NCI-H1694 (cell line): ENCODE results near the gene NACA.
"Not testable (repeated sequence)": the region's sequence is repeated elsewhere in the genome, so short reads cannot be mapped to it uniquely, and the experiment has no call there.

ENCODE experiments used
- DNase-seq: peaks from one replicate; lab custom pipeline; 2025; lab: John Stamatoyannopoulos, UW

The NACA gene

DNA sequence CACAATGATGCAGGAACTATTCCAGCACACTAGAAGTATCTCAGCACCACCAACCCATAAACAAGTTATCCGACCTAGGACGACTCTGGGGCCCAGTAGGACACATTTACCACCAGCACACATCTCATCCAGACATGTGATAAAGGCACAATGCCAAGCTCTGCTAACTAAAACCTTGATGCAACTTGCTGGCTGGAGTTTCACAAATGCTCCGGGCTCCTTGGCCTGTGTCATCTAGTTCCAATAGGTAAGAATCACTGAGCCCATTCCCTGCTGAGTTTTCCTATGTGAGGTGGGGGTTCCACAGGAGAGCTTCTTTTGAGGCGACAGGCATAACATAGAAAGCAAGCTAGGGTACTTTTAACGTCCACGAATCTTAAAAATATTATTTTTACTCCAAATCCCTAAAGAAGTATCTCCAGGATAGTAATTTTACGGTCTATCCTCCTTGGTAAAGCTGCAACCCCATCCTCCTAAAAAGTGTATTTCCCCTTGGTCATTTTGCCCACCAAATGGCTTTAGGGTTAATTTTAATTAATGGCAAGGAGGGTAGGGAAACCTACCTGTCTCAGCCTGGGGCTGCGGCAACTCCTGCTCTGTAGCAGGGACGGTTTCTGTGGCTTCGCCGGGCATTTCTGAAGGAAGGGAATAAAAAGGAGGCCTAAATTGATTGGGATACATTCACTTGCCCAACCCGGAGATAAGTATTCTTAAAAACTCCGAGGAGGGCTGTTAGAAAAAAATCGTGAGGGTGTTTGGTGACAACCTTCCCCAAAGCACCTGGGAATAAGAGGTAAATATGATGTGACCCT is 1.0 kb downstream of the NACA start:
- no peak for DNase-seq

DNA sequence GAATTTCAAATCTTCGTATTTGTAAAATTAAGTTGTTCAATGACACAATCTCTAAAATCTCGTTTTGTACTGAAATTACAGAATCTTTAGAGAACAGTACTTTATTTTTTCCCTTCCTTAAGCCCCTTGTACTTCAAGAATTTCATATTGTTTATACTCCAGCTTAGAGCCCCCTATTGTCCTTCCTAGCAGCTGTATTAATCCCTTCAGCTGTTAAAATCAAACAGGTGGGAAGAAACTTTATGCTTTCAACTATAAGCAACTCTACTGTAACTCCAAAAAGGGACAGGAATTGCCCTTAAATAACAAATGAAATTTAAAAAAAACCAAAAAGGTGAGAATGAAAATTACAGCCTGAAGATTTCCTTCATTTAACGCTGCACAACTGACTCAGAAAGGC is 1.7 kb downstream of the NACA start:
- no peak for DNase-seq

DNA sequence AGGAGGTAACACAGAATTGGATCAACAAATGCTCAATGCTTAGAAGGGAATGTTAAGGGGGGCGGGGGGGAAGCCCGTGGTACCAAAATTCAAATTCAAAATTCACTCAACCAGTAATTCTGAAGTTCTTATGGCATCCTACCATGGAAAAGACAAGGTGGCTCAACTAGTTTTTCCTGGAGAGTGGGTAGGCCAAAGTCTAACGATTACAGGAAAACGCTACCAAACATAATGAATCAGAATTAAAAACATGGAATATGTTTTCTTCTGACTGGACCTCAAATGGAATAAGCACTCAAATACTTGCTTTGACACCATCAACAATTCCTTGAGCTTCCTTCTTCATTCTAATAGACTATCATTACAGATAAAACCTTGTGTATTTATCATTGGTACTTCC is 2.3 kb downstream of the NACA start:
- DNase-seq, result no peak

DNA sequence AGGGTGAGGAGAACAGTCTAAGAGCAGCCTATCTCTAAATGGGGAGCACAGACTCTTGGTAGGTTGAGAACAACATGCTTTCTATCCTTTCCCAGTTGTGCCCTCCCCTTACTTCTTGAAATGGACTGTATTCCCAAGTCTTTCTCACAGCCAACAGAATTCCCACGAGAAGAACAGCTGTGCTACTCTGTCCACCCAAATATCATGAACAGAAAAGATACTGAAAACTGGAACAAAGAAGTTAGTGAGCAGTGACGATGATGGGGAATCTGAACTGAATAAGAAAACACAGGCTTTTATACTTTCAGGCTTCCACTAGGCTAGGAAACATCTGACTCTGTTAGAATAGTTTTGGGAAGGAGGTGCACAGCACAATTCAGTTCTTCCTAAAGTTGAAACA is 3.4 kb downstream of the NACA start:
- DNase-seq, result no peak

DNA sequence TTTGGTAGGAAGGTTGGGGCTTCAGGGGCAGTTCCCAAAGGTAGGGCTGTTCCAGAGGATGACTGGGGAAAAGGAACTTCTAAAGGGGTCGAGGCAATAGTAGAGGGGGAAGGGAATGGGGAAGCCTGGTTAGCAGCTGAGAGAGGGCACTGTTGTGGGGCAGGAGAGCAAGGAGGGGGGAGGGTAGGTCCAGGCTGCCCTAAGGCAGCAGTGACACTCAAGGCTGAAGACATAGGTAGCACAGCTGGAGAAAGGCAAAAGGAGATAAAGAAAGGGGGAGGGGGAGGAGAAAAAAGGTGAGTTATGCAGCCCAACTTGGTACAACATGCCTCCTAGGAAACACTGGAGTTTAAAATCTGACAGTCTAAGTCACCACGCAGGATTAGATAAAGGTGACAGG is 3.9 kb downstream of the NACA start:
- no peak for DNase-seq

DNA sequence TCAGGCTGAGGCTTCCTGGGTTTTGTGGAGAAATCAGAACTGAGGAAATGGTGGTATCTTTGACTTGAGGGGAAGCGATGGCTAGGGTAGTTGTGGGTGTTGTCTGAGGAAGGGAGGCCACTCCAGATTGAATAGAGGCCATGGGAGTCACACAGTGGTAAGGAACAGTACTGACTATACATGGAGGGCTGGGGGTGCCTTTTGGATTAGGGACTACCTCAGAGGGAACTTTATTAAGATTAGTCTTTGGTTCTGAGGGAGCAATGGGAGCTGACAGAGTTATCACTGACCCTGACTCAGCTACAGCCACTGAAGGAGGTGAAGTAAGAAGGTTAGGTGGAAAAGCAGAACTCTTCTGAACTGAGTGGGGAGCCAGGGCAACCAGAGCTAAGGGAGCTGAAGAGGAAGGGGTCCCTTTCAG is 4.4 kb downstream of the NACA start:
- DNase-seq, result no peak

DNA sequence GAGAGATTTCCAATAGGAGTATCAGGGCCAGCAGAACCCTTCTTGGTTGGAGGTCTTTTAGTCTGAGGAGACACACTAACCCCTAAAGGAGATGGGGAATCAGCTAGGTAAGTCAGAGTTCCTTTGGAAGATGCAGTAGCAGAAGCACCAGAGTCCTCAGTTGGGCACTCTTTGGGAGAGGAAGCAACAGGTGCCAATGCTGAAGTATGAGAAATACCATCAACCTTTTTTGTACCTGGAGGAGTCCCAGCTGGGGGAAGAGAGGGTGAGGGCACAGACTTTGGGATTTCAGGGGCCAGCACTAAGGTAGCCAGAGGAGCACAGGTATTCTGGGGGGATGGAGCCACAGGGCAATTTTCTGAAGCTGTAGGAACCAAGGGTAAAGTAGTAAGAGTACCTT is 6.0 kb downstream of the NACA start:
- DNase-seq, result no peak

DNA sequence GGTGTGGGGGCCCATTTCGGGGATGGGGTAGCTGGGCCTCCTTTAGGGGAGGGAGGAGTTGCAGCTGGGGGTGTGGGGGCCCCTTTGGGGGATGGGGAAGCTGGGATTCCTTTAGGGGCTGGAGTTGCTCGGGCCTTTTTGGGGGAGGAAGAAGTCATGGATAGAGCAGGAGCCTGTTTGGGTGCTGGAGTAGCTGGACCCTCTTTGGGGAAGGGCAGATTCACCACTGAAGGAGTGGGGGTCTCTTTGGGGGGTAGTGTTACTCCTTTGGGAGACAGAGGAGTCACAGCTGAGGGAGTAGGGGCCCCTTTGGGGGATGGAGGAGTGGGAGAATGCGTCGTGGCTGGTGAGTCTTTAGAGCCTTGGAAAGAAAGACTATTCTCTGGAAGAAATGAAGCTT is 6.5 kb downstream of the NACA start:
- DNase-seq, result no peak

DNA sequence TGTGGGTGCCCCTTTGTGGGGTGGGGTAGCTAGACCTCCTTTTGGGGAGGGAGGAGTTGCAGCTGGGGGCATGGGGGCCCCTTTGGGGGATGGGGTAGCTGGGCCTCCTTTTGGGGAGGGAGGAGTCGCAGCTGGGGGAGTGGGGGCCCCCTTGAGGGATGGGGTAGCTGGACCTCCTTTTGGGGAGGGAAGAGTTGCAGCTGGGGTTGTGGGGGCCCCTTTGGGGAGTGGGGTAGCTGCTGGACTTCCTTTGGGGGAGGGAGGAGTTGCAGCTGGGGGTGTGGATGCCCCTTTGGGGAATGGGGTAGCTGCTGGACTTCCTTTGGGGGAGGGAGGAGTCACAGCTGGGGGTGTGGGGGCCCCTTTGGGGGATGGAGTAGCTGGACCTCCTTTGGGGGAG is 7.0 kb downstream of the NACA start:
- DNase-seq, result no peak

DNA sequence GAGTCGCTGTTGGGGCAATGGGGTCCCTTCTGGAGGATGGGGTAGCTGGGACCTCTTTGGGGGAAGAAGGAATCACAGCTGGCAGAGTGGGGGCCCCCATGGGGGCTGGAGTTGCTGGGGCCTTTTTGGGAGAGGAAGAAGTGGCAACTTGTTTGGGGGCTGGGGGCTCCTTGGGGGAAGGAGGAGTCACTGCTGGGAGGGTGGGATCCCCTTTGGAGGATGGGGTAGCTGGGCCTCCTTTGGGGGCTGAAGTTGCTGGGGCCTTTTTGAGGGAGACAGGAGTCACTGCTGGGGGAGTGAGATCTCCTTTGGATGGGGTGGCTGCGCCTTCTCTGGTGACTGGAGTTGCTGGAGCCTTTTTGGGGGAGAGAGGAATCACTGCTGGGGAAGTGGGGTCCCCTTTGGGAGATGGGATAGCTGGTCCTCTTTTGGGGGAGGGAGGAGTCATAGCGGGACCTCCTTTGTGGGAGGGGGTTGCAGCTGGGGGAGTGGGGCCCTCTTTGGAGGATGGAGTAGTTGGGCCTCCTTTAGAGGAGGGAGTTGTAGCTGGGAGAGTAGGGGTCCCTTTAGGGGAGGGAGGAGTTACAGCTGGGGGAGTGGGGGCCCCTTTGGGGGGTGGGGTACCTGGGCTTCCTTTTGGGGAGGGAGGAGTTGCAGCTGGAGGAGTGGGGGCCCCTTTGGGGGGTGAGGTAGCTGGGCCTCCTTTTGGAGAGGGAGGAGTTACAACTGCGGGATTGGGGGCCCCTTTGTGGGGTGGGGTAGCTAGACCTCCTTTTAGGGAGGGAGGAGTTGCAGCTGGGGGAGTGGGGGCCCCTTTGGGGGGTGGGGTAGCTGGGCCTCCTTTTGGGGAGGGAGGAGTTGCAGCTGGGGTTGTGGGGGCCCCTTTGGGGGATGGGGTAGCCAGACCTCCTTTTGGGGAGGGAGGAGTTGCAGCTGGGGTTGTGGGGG is 7.9 kb downstream of the NACA start:
- DNase-seq, result no peak

DNA sequence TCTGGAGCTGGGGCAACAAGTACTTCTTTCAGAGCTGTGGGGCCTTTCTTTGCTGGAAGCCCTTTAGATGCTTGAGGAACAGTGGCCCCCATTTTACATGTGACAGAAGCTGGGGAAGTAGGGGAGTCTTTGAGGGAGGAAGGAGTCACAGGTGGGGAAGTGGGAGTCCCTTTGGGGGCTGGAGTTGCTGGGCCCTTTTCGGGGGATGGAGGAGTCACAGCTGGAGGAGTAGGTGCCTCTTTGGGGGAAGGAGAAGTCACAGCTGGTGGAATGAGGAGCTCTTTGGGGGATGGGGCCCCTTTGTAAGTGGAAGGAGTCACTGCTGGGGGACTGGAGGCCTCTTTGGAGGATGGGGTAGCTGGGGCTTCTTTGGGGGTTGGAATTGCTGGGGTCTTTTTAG is 8.6 kb downstream of the NACA start:
- DNase-seq, result no peak

DNA sequence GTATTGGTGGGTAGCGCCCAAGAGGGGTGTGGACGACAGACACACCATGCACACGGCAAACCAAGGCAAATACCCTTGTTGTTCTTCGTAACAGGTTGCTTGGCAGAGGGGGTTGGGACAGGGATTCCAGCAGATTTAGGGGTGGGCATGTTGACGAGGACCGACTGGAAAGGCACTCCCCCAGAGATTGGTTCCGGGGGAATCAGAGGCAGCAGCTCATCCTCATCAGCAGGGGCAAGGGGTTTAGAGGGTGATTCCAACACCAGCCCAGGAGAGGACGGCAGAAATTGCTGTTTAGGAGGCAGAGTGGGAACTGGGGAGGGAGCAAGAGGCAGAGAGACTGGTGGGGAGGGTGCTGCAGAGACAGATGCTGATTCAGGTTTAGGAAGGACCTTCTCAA is 9.3 kb downstream of the NACA start:
- DNase-seq, result no peak

DNA sequence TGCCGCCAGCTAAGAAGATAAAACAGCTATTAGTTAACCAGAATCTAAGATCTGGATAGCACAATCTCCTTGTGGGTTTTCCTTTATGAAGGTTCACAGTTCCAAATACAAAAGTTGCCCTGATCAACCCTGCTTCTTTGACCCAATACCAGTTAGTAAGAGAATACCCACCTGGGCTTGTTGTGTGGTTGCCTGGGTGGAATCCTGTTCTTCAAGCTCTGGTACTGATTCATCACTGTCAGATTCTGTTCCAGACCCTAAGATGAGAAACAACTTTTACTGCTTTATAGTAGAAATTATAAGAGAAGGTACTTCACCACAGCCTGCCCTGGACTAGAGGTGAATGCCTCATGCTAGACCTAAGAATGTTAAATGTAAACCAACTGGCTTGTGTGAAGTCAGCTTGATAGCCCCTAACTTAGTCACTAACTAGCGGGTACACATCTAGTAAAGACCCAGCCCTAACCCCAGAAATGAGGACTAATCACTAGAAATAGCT is 10.6 kb downstream of the NACA start:
- no peak for DNase-seq

DNA sequence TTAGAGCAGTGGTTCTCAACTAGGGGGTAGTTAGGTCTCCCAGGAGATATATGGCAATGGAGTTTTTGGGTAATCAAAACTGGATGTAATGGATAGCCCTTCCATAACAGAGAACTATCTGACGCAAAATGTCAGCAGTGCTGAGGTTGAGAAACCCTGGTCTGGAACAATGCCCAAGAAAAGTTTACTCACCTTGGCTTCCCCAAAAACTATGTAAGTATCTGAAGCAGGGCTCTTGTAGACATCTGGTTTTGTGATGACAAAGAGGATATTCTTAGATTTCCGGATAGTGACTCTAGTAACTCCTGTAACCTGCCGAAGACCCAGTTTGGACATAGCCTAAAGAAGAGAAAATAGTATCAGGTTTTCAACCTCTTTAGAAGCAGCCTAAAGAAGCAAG is 11.8 kb downstream of the NACA start:
- DNase-seq, result no peak

DNA sequence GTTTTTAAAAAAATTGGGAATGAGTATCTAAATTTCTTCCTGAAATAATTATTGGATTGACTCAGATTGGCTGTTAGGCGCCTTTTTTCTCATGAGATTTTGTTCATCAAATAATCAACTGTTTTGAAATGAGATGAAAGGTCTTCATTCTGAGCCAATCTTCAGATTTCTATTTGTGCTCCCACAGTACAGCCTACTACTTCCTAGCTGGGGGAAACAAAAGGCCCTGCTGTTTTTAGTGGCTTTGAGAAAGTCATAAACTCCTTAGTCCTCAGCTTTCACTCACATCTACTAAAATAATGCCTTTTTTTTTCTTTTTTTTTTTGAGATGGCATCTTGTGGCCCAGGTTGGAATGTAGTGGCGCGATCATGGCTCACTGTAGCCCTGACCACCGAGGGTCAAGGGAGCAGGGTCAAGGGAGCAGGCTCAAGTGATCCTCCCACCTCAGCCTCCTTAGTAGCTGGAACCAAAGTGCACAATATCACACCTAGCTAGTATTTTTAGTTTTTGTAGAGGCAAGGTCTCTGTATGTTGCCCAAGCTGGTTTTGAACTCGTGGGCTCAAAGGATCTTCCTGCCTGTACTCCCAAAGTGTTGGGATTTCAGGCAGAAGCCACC is 15.2 kb downstream of the NACA start:
- DNase-seq, result no peak

DNA sequence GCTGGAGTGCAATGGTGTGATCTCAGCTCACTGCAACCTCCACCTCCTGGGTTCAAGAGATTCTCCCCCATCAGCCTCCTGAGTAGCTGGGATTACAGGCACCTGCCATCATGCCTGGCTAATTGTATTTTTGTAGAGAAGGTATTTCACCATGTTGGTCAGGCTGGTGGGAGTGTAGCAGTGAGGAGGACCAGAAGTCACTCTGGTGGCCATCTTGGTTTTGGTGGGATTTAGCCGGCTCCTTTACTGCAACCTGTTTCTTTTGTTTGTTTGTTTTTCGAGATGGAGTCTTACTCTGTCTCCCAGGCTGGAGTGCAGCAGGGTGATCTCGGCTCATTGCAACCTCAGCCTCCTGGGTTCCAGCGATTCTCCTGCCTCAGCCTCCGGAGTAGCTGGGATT is 20.6 kb downstream of the NACA start:
- not testable (repeated sequence) for DNase-seq

DNA sequence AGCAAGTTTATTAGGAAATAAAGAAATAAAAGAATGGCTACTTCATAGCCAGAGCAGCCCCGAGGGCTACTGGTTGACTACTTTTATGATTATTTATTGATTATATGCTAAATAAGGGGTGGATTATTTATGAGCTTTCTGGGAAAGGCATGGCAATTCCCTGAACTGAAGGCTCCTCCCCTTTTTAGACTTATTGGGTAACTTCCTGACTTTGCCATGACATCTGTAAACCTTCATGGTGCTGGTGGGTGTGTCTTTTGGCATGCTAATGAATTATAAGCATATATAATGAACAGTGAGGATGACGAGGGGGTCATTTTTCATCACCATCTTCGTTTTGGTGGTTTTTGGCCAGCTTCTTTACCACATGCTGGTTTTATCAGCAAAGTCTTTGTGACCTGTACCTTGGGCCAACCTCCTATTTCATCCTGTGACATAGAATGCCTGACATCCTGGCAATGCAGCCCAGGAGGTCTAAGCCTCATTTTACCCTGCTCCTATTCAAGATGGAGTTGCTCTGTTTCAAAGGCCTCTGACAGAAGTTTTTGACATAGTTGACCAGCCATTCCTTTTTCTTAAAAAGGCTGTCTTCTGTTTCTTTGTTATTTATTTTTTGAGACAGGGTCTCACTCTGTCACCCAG is 26.0 kb downstream of the NACA start:
- no peak for DNase-seq

DNA sequence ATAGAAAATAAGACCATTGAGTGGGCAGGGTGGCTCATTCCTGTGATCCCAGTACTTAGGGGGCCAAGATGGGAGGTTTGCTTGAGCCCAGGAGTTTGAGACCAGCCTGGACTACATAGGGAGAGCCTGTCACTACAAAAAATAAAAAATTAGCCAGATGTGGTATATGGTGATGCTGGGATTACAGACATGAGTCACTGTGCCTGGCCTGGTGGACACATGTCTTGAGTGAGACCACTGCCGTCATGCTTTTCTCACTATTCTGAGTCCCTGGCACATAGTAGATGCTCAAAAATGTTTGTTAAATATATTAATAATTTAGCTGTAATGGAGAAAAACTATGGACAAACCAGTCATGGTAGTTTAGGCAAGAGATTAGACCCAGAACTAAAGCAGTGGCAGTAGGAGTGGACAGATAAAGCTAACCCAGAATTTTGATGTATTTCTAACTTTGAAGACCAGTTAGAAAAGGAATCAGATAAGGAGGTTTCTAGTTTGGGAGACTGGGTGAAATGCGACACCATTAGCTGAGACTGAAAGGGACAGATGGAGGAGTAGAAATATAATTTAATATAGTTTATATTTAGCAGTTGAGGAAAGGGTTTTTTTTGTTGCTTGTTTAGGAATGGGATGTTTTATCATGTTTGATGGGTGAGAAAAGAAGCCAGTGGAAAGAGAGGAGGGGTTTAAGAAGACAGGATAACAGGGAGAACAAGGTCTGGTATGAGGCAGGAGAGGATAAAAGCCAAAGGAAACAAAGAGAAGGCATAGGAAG is 29.6 kb downstream of the NACA start:
- DNase-seq, result no peak

DNA sequence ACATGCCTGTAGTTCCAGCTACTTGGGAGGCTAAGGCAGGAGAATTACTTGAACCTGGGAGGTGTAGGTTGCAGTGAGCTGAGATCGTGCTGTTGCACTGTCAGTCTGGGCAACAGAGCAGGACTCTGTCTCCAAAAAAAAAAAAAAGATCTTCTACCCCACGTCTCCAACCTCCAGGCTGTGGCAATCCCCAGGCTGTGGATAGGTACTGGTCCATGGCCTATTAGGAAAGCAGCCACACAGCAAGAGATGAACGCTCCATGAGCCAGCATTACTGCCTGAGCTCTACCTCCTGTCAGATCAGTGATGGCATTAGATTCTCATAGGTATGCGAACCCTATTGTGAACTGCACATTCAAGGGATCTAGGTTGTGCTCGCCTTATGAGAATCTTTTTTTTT is 30.9 kb downstream of the NACA start:
- DNase-seq, result no peak

DNA sequence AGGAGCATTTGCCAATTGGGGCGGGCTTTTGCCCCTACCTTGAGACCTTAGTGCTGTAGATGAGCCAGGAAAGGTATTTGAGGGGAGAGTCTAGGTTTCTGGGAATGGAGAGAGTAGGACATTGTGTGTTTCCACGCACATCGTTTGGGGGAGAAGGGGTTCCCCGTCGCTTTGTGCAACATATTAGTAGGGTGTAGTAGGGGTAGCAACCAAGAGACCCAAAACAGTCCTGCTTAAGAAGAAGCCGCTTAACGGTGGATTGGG is 36.3 kb downstream of the NACA start:
- no peak for DNase-seq

DNA sequence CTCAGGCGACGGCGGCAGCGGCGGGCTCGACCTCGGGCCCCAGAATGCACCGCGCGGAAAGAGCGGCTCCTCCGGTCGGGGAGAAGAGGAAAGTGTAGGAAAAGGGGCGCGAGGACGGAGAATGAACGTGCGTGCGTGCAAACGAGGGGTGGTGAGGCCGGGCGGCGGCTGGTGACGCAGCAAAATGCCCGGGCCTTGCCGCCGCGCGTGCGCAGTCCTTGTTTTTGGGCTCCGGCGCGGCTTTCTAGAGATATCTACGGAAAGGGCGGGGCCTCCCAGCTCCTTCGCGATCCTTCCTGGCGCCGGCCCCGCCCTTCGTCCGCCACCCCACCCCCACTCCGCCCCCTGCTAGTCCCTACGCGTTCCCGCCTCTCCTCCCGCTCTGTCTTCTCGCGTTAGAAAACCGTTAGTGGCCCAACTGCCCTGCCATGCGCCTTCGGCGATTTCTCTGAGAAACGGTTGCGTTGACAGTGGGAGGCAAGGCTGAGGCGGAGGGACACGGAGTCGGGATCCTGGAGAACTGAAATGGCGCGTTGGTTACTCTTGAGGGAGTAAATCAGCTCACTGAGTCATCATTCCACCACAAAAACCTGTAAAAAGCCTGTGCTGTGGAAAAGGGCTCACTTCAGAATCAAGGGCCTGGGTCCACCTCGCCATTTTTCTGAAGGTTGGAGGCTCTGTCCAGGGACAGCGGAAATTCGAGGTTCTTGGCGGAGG is 36.8 kb downstream of the NACA start, which contains the start of gene PTGES3:
Gene PTGES3, minus strand, starts transcription at position 156 of the 717 bp plus-strand sequence. CDS start 285 bp downstream, outside the sequence.
- peak; percentile 92 for DNase-seq
